ENCODE results near the gene FGD1.
A peak's percentile ranks its signal among the peaks of the same experiment; 100 is the strongest.

FGD1 gene

DNA sequence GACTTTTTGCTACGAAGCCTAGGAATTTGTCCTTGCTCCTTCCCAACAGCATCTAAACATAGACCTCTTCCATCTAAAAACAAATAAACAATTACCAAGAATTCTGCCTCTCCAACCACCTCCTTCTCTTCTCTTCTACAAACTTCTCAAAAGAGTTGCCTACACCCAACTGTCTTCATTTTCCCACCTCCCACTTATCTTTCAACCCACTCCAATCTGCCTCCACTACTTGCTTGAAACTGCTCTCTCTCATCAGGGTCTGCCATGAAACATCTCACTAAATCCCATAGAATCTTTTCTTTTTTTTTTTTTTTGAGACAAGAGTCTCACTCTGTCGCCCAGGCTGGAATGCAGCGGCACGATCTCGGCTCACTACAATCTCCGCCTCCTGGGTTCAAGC is 902 bp upstream of the FGD1 start:
- no peak overlapping the region for H3K4ac ChIP-seq (ENCODE audit: low read depth in 1 of 2, low read length in 2 of 2)

DNA sequence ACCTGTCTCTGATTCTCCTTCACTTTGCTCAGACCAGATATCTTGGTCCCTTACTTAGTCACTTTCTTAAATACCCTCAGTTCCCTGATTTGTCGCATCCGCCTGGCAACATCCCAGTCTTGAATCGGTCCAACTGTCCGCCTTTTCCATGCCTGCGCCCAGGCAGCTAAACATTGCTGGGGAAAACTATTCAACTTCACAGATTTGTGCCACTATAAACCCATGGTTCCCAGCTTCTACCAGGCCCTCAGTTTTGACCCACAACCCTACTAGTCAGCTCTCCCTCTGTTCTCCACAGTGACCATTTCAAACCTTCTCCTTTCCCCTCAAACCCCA is 451 bp upstream of the FGD1 start:
- Histone ChIP-seq H3K23ac (ENCODE audit: low read length in 2 of 2) (no peak overlapping the region), H2AK5ac (ENCODE audit: low read length, severe bottlenecking) (no peak overlapping the region), H3K4ac (ENCODE audit: low read depth in 1 of 2, low read length in 2 of 2) (no peak overlapping the region), H3K14ac (ENCODE audit: low read length in 2 of 2) (no peak overlapping the region), H3K4me1 (ENCODE audit: control insufficient read depth, insufficient read depth, low read depth, low read length) (peaks cover 11% of the 10 kb centered on the region), H3K27ac (ENCODE audit: low read length, poor library complexity, severe bottlenecking) (peak overlapping the region; percentile 35), H2BK5ac (ENCODE audit: low read depth, low read length, poor library complexity, severe bottlenecking) (no peak overlapping the region), H2AFZ (ENCODE audit: low read depth, low read length) (no peak overlapping the region), H3K27me3 (ENCODE audit: control insufficient read depth in 1 of 2, insufficient read depth in 1 of 2, low read length in 2 of 2) (peaks cover 0 to 23% of the 10 kb centered on the region in 2 experiments), H2BK12ac (ENCODE audit: low read length in 2 of 2) (no peak overlapping the region), H4K91ac (ENCODE audit: low read length) (no peak overlapping the region), H2BK15ac (ENCODE audit: low read depth, poor library complexity, severe bottlenecking) (no peak overlapping the region), H3K4me2 (ENCODE audit: low read length, poor library complexity, severe bottlenecking) (peak overlapping the region; percentile 63), H3K9me3 (ENCODE audit: control insufficient read depth, low read length) (no peaks in the 10 kb centered on the region), H3K36me3 (ENCODE audit: control insufficient read depth in 1 of 2, insufficient read depth in 2 of 2, low read depth in 1 of 2, low read length in 2 of 2) (peaks cover 0 to 3% of the 10 kb centered on the region in 2 experiments), H4K8ac (ENCODE audit: low read length) (peak overlapping the region; percentile 88), H3K18ac (ENCODE audit: low read depth in 1 of 2, low read length in 2 of 2) (peak overlapping the region in 1 of 2 experiments; percentile 88), H3K4me3 (ENCODE audit: insufficient read depth in 1 of 2, low read depth in 1 of 2, low read length in 2 of 2) (peak overlapping the region in 1 of 2 experiments; percentile 72), H2BK120ac (ENCODE audit: low read depth, low read length) (no peak overlapping the region), H3K9ac (ENCODE audit: low read length) (peak overlapping the region; percentile 75), H3K79me1 (replicated peaks; ENCODE audit: low read length, poor library complexity, severe bottlenecking) (peaks cover 6% of the 10 kb centered on the region)
- DNase-seq, result no peak
- 80% methylated on average over 5 of the region's 5 CpGs for WGBS

More for the DNA sequence above, 902 bp upstream of the FGD1 start:
- H3K18ac ChIP-seq (ENCODE audit: low read depth in 1 of 2, low read length in 2 of 2), result no peak overlapping the region
- H3K79me1 ChIP-seq (replicated peaks; ENCODE audit: low read length, poor library complexity, severe bottlenecking), result peaks cover 3% of the 10 kb centered on the region
- peak overlapping the region in 1 of 2 experiments; percentile 72 for H3K4me3 ChIP-seq (ENCODE audit: insufficient read depth in 1 of 2, low read depth in 1 of 2, low read length in 2 of 2)
- peaks cover 9% of the 10 kb centered on the region for H3K4me1 ChIP-seq (ENCODE audit: control insufficient read depth, insufficient read depth, low read depth, low read length)
- 78% methylated on average over 6 of the region's 6 CpGs for WGBS
- no peak overlapping the region for H2BK12ac ChIP-seq (ENCODE audit: low read length in 2 of 2)
- no peak overlapping the region for H3K14ac ChIP-seq (ENCODE audit: low read length in 2 of 2)
- peaks cover 0 to 3% of the 10 kb centered on the region in 2 experiments for H3K36me3 ChIP-seq (ENCODE audit: control insufficient read depth in 1 of 2, insufficient read depth in 2 of 2, low read depth in 1 of 2, low read length in 2 of 2)
- H4K8ac ChIP-seq (ENCODE audit: low read length), result no peak overlapping the region
- peak overlapping the region; percentile 75 for H3K9ac ChIP-seq (ENCODE audit: low read length)
- H2BK120ac ChIP-seq (ENCODE audit: low read depth, low read length), result no peak overlapping the region
- H2BK15ac ChIP-seq (ENCODE audit: low read depth, poor library complexity, severe bottlenecking), result no peak overlapping the region
- no peak overlapping the region for H3K23ac ChIP-seq (ENCODE audit: low read length in 2 of 2)
- H3K4me2 ChIP-seq (ENCODE audit: low read length, poor library complexity, severe bottlenecking), result no peak overlapping the region
- H3K27me3 ChIP-seq (ENCODE audit: control insufficient read depth in 1 of 2, insufficient read depth in 1 of 2, low read length in 2 of 2), result peaks cover 0 to 23% of the 10 kb centered on the region in 2 experiments
- H3K9me3 ChIP-seq (ENCODE audit: control insufficient read depth, low read length), result no peaks in the 10 kb centered on the region
- H3K27ac ChIP-seq (ENCODE audit: low read length, poor library complexity, severe bottlenecking), result no peak overlapping the region
- H2AFZ ChIP-seq (ENCODE audit: low read depth, low read length), result no peak overlapping the region
- no peak for DNase-seq
- H4K91ac ChIP-seq (ENCODE audit: low read length), result no peak overlapping the region
- H2BK5ac ChIP-seq (ENCODE audit: low read depth, low read length, poor library complexity, severe bottlenecking), result no peak overlapping the region
- no peak overlapping the region for H2AK5ac ChIP-seq (ENCODE audit: low read length, severe bottlenecking)

DNA sequence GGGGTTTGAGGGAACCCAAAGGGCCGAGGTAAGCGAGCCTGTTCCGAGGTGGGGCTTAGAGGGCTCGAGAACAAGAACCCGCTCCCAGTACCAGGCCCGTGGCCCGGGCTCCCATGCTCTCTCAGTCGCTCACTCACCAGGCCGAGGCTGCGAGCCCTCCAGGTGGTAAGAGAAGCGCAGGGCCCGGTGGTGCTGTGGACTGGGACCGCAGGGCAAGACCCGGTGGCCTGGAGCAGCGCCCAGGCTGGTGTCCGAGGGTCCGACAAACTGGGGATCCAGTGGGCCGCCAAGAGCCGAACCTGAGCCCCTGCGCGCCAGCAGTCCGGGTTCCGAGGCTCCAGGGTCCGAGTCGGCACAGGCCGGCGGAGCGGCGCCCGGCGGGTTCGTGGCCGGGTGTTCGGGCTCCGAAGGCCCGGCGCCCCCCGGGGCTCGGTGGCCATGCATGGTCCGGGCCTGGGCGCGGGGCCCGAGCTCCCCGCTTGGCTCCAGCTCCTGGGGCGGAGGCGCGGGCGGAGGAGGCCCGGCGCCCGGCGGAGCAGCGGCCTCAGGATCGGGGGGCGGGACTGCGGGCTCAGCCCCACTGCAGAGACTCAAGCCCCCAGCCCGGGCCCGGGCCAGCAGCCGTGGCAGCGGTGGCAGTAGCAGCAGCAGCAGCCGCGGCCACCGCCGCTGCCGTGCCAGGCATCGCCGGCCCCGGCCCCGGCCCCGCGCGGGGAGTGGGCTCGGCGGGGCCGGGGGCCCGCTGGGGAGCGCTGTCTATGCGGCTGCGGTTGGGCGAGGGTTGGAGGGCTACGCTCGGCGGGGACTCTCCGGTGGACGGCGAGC is 833 bp downstream of the FGD1 start:
- 0% methylated on average over 29 of the region's 86 CpGs for WGBS

More for the DNA sequence above, 833 bp downstream of the FGD1 start:
- Histone ChIP-seq H3K27me3 (ENCODE audit: control insufficient read depth in 1 of 2, insufficient read depth in 1 of 2, low read length in 2 of 2) (peaks cover 0 to 20% of the 10 kb centered on the region in 2 experiments), H4K8ac (ENCODE audit: low read length) (peak overlapping the region; percentile 54), H2BK5ac (ENCODE audit: low read depth, low read length, poor library complexity, severe bottlenecking) (no peak overlapping the region), H3K23ac (ENCODE audit: low read length in 2 of 2) (peak overlapping the region in 1 of 2 experiments; percentile 3), H3K36me3 (ENCODE audit: control insufficient read depth in 1 of 2, insufficient read depth in 2 of 2, low read depth in 1 of 2, low read length in 2 of 2) (peaks cover 0 to 3% of the 10 kb centered on the region in 2 experiments), H3K4me3 (ENCODE audit: insufficient read depth in 1 of 2, low read depth in 1 of 2, low read length in 2 of 2) (peak overlapping the region; percentile 68 to 78), H3K9ac (ENCODE audit: low read length) (peak overlapping the region; percentile 86), H3K4ac (ENCODE audit: low read depth in 1 of 2, low read length in 2 of 2) (peak overlapping the region in 1 of 2 experiments; percentile 61), H3K9me3 (ENCODE audit: control insufficient read depth, low read length) (no peaks in the 10 kb centered on the region), H3K18ac (ENCODE audit: low read depth in 1 of 2, low read length in 2 of 2) (peak overlapping the region; percentile 18 to 54), H2BK120ac (ENCODE audit: low read depth, low read length) (peak overlapping the region; percentile 49), H2BK12ac (ENCODE audit: low read length in 2 of 2) (no peak overlapping the region), H3K79me1 (replicated peaks; ENCODE audit: low read length, poor library complexity, severe bottlenecking) (peaks cover 10% of the 10 kb centered on the region), H3K4me1 (ENCODE audit: control insufficient read depth, insufficient read depth, low read depth, low read length) (peaks cover 13% of the 10 kb centered on the region), H3K14ac (ENCODE audit: low read length in 2 of 2) (peak overlapping the region in 1 of 2 experiments; percentile 79), H4K91ac (ENCODE audit: low read length) (peak overlapping the region; percentile 61), H2BK15ac (ENCODE audit: low read depth, poor library complexity, severe bottlenecking) (peak overlapping the region; percentile 52), H3K27ac (ENCODE audit: low read length, poor library complexity, severe bottlenecking) (peak overlapping the region; percentile 40), H3K4me2 (ENCODE audit: low read length, poor library complexity, severe bottlenecking) (peak overlapping the region; percentile 72), H2AK5ac (ENCODE audit: low read length, severe bottlenecking) (no peak overlapping the region), H2AFZ (ENCODE audit: low read depth, low read length) (peak overlapping the region; percentile 61)
- peak; percentile 46 for DNase-seq
